Testis (tissue), 2 donors: Measurements from ENCODE around the gene IRF1.

Experiments
- CTCF ChIP-seq, 3 experiments: fragments of 450-650 bp in 2 of 3; fragments of 200-600 bp in 1 of 3; sonication (generic) in 1 of 3; IDR thresholded peaks; one replicate each; pipeline ENCODE4 v1.5.1; 2016 to 2019; ENCODE audit warnings: antibody characterized with exemption in 3 of 3, mild to moderate bottlenecking in 2 of 3, moderate library complexity in 1 of 3
- POLR2A ChIP-seq: fragments of 450-650 bp; IDR thresholded peaks from one replicate; pipeline ENCODE4 v1.6.1; 2017; ENCODE audit warnings: antibody characterized with exemption, mild to moderate bottlenecking, moderate library complexity

GRCh38 chr5:132477784-132478365, 12.7 kb downstream of the IRF1 start:
- no peak for TF ChIP-seq CTCF (IDR thresholded peaks at IDR 0.05)
- TF ChIP-seq POLR2A: no peak
